Panc1 (cell line): ENCODE measurements around the gene EMILIN3. TPM values are rescaled to one million over a fixed set of nuclear protein-coding genes. Genes with fewer than 3 reads are reported as not detected.

Experiments
- ATAC-seq: fragments of 200-7000 bp; cut with Tn5 transposase; 2 replicates; pipeline ENCODE4 v1.9.1; 2020; ENCODE audit warnings: mild to moderate bottlenecking, moderate library complexity
- BruUV-seq: library from RNA; stranded (reverse); fragments of 400-500 nt; replicated peaks from 2 replicates; lab custom pipeline; 2021; lab: Mats Ljungman, UMichigan
- CTCF ChIA-PET: fragments of 300-600 bp; sonication (Branson Sonifier 250); formaldehyde crosslinking; loops from one replicate; lab custom pipeline; 2022; ENCODE audit warnings: antibody characterized with exemption; lab: Charles Lee
- POLR2A ChIA-PET: fragments of 300-600 bp; sonication (Branson Sonifier 250); formaldehyde crosslinking; loops from one replicate; lab custom pipeline; 2022; ENCODE audit warnings: antibody characterized with exemption; lab: Charles Lee
- DNase-seq: peaks from one replicate; pipeline ENCODE4 v3.0.0-alpha.2; 2010; ENCODE audit warnings: low read depth, low spot score
- H3K27ac ChIP-seq: 2 replicates; pipeline ENCODE4 v1.5.1; 2011; ENCODE audit warnings: mild to moderate bottlenecking, low read length, inconsistent platforms
- H3K27me3 ChIP-seq: fragments of 200-500 bp; sonication (Bioruptor generic); 2 replicates; pipeline ENCODE4 v1.6.0; 2014; ENCODE audit warnings: low read length, inconsistent platforms; ENCODE audit not compliant: control insufficient read depth, insufficient read depth
- H3K36me3 ChIP-seq: fragments of 200-500 bp; sonication (Bioruptor generic); 2 replicates; pipeline ENCODE4 v1.5.1; 2014; ENCODE audit warnings: inconsistent platforms, mild to moderate bottlenecking, low read length, moderate library complexity; ENCODE audit not compliant: control insufficient read depth, insufficient read depth
- H3K4me1 ChIP-seq: 2 replicates; pipeline ENCODE4 v1.5.1; 2011; ENCODE audit warnings: inconsistent platforms, mild to moderate bottlenecking, low read length, moderate library complexity; ENCODE audit not compliant: control insufficient read depth, insufficient read depth
- H3K4me3 ChIP-seq, 2 experiments: 2 replicates each; pipeline ENCODE4 v1.5.1; 2011 to 2012; ENCODE audit warnings: low read depth in 2 of 2, low read length in 2 of 2, mild to moderate bottlenecking in 2 of 2, inconsistent platforms in 1 of 2, moderate library complexity in 1 of 2
- H3K9me3 ChIP-seq: fragments of 200-500 bp; sonication (Bioruptor generic); 2 replicates; pipeline ENCODE4 v1.5.1; 2014; ENCODE audit warnings: low read depth, mild to moderate bottlenecking, inconsistent platforms, low read length, moderate library complexity; ENCODE audit not compliant: control insufficient read depth, insufficient read depth
- CTCF ChIP-seq: fragments of 450-650 bp; IDR thresholded peaks from 2 replicates; pipeline ENCODE4 v1.5.1; 2017; ENCODE audit warnings: mild to moderate bottlenecking
- POLR2AphosphoS5 ChIP-seq: IDR thresholded peaks from 2 replicates; pipeline ENCODE4 v1.6.1; 2012; ENCODE audit warnings: mild to moderate bottlenecking, low read depth, low read length, moderate library complexity
- REST ChIP-seq, 2 experiments: IDR thresholded peaks; 2 replicates each; pipeline ENCODE4 v1.6.1; 2011 to 2012; ENCODE audit warnings: low read depth in 2 of 2, control low read depth in 1 of 2, low read length in 1 of 2, mild to moderate bottlenecking in 1 of 2, moderate library complexity in 1 of 2; ENCODE audit not compliant: insufficient read depth in 1 of 2
- SIN3A ChIP-seq: IDR thresholded peaks from 2 replicates; pipeline ENCODE4 v1.6.1; 2012; ENCODE audit warnings: low read depth, mild to moderate bottlenecking, low read length, moderate library complexity, borderline replicate concordance; ENCODE audit not compliant: insufficient read depth
- TCF7L2 ChIP-seq: IDR thresholded peaks from 2 replicates; pipeline ENCODE4 v1.6.1; 2011; ENCODE audit warnings: mild to moderate bottlenecking, low read depth, low read length, inconsistent platforms
- in situ Hi-C: cut with HindIII; loops from 2 replicates; pipeline ENCODE4 v1.10.0; 2016; ENCODE audit warnings: low sequenced_read_pairs, low pct_unique_long_range_greater_than_20kb
- intact Hi-C: fragments of 100-400 bp; cut with micrococcal nuclease; formaldehyde crosslinking; loops from one replicate; pipeline ENCODE4 v1.10.0; 2022; ENCODE audit not compliant: unreplicated experiment
- total RNA-seq: library from RNA; stranded (reverse); gene quantifications from one replicate; pipeline ENCODE4 v1.2.1, GENCODE V29; 2021; ENCODE audit not compliant: unreplicated experiment

EMILIN3 gene
- total RNA-seq, 1 experiment from 2014 or later = 0.54 TPM

GRCh38 chr20:41380551-41381193 lies 14.1 kb upstream of the EMILIN3 start:
- ATAC-seq (peak; percentile 26; the same call in 1 of the 2 replicates), DNase-seq (no peak)
- H3K9me3 ChIP-seq = no peaks in the 10 kb centered on the region
- TF ChIP-seq TCF7L2 (no peak), POLR2AphosphoS5 (no peak)
- no TSS peak for BruUV-seq
- H3K4me3 ChIP-seq = no peak overlapping the region
- POLR2A ChIA-PET = interaction anchor here (0.6 kb wide), 1 partner anchor 37 kb away, joined by 3 read pairs; no protein-coding TSS in a partner anchor
- H3K27me3 ChIP-seq = peaks cover 10% of the 10 kb centered on the region; the same call in 1 of the 2 replicates
- in situ Hi-C loops = no loop called here
- no peak overlapping the region for H3K27ac ChIP-seq
- no peaks in the 10 kb centered on the region for H3K4me1 ChIP-seq
- intact Hi-C loops = no loop called here
- CTCF ChIA-PET = no interaction called here
- H3K36me3 ChIP-seq = no peaks in the 10 kb centered on the region

GRCh38 chr20:41379551-41379950 lies 12.9 kb upstream of the EMILIN3 start:
- intact Hi-C loops = no loop called here
- POLR2A ChIA-PET = no interaction called here
- ATAC-seq (no peak), DNase-seq (no peak)
- Histone ChIP-seq H3K36me3 (no peaks in the 10 kb centered on the region), H3K4me1 (no peaks in the 10 kb centered on the region), H3K27ac (no peak overlapping the region), H3K9me3 (no peaks in the 10 kb centered on the region), H3K4me3 (no peak overlapping the region), H3K27me3 (peaks cover 10% of the 10 kb centered on the region; the same call in 1 of the 2 replicates)
- CTCF ChIA-PET = interaction anchor here (0.6 kb wide), 2 partner anchors 8 to 28 kb away, joined by 3 to 4 read pairs; no protein-coding TSS in a partner anchor
- BruUV-seq = no TSS peak
- in situ Hi-C loops = no loop called here
- TF ChIP-seq SIN3A = no peak

GRCh38 chr20:41377275-41377674 lies 10.7 kb upstream of the EMILIN3 start:
- intact Hi-C loops (no loop called here), in situ Hi-C loops (no loop called here)
- Histone ChIP-seq H3K9me3 (no peaks in the 10 kb centered on the region), H3K27ac (no peak overlapping the region), H3K36me3 (no peaks in the 10 kb centered on the region), H3K4me1 (no peaks in the 10 kb centered on the region), H3K27me3 (peaks cover 7% of the 10 kb centered on the region; the same call in 1 of the 2 replicates), H3K4me3 (no peak overlapping the region)
- no TSS peak for BruUV-seq
- CTCF ChIA-PET = no interaction called here
- DNase-seq (no peak), ATAC-seq (peak; percentile 40; the same call in 1 of the 2 replicates)
- TF ChIP-seq SIN3A (no peak), REST (IDR thresholded peaks at IDR 0.05; ENCODE audit: insufficient read depth in 1 of 2, low read depth in 2 of 2, low read length in 1 of 2) (no peak), POLR2AphosphoS5 (no peak), TCF7L2 (no peak), CTCF (no peak)
- POLR2A ChIA-PET = no interaction called here
